GM12891 (cell line): ENCODE measurements around the gene ADGRE1.

ENCODE experiments used
- PAX5 ChIP-seq: IDR thresholded peaks from 2 replicates; pipeline ENCODE4 v1.6.1; 2011; ENCODE audit warnings: low read length, moderate library complexity, mild to moderate bottlenecking; ENCODE audit not compliant: insufficient read depth, severe bottlenecking
- POLR2A ChIP-seq: IDR thresholded peaks from 2 replicates; pipeline ENCODE4 v1.6.1; 2011; ENCODE audit warnings: low read depth, low read length, control low read depth
- POLR2AphosphoS5 ChIP-seq: IDR thresholded peaks from 2 replicates; pipeline ENCODE4 v1.6.1; 2011; ENCODE audit warnings: low read depth, low read length, control low read depth
- POU2F2 ChIP-seq: IDR thresholded peaks from 2 replicates; pipeline ENCODE4 v1.6.1; 2011; ENCODE audit warnings: low read depth, mild to moderate bottlenecking, control low read depth, low read length, moderate library complexity
- TAF1 ChIP-seq: IDR thresholded peaks from 2 replicates; pipeline ENCODE4 v1.6.1; 2011; ENCODE audit warnings: low read depth, low read length, control low read depth

- TF ChIP-seq POLR2AphosphoS5 (no peak), POLR2A (no peak), PAX5 (no peak), POU2F2 (no peak), TAF1 (no peak)
These were observed 24.1 kb downstream of the ADGRE1 start for GRCh38 chr19:6911523-6911922.
